OCI-LY3 (cell line): ENCODE measurements around the gene UBE2QL1.

Experiments used
- H2AFZ ChIP-seq: fragments of 200-600, 300-600 bp; shearing (Covaris generic); 2 replicates; pipeline ENCODE4 v1.6.0; 2014; ENCODE audit warnings: antibody characterized with exemption, low read depth, low read length
- H3K27ac ChIP-seq: fragments of 200-600, 300-600 bp; sonication (generic); 2 replicates; pipeline ENCODE4 v1.5.1; 2014; ENCODE audit warnings: mild to moderate bottlenecking, low read length, moderate library complexity, mixed read lengths
- H3K27me3 ChIP-seq: fragments of 200-600, 300-600 bp; sonication (generic); 2 replicates; pipeline ENCODE4 v1.6.1; 2014; ENCODE audit warnings: low read depth, low read length, mixed read lengths
- H3K36me3 ChIP-seq: fragments of 200-600, 300-600 bp; sonication (generic); replicated peaks from 2 replicates; pipeline ENCODE3; 2014; ENCODE audit warnings: low read depth, low read length, mixed read lengths
- H3K4me1 ChIP-seq: fragments of 300-600, 200-600 bp; sonication (generic); 2 replicates; pipeline ENCODE4 v1.6.1; 2014; ENCODE audit warnings: low read length, mixed read lengths
- H3K4me2 ChIP-seq: fragments of 200-600, 300-600 bp; sonication (generic); 2 replicates; pipeline ENCODE4 v1.6.1; 2014; ENCODE audit warnings: low read length, mixed read lengths
- H3K4me3 ChIP-seq: fragments of 300-600, 200-600 bp; sonication (generic); 2 replicates; pipeline ENCODE4 v1.5.1; 2014; ENCODE audit warnings: antibody characterized with exemption, mild to moderate bottlenecking, low read length, moderate library complexity
- H3K79me2 ChIP-seq: fragments of 300-600, 200-600 bp; shearing (Covaris generic); 2 replicates; pipeline ENCODE4 v1.6.1; 2014; ENCODE audit warnings: mild to moderate bottlenecking, low read length, mixed read lengths
- H3K9ac ChIP-seq: fragments of 300-600, 200-600 bp; shearing (Covaris generic); 2 replicates; pipeline ENCODE4 v1.6.0; 2014; ENCODE audit warnings: mild to moderate bottlenecking, low read length, moderate library complexity
- H3K9me3 ChIP-seq: fragments of 200-600, 300-600 bp; shearing (Covaris generic); 2 replicates; pipeline ENCODE4 v1.6.1; 2014; ENCODE audit warnings: low read length, mixed read lengths; ENCODE audit not compliant: insufficient read depth
- H4K20me1 ChIP-seq: fragments of 200-600, 300-600 bp; sonication (generic); 2 replicates; pipeline ENCODE4 v1.6.1; 2016; ENCODE audit warnings: low read length, mixed read lengths; ENCODE audit not compliant: insufficient read depth
- EZH2phosphoT487 ChIP-seq: fragments of 200-600 bp; shearing (Covaris generic); IDR thresholded peaks from 2 replicates; pipeline ENCODE4 v1.6.1; 2018; ENCODE audit warnings: antibody characterized with exemption, mixed run types, low read depth
- TF ChIP-seq, protein P1 (sequence below): fragments of 200-600, 300-600 bp; sonication (generic); IDR thresholded peaks from 2 replicates; pipeline ENCODE4 v1.5.1; 2014; ENCODE audit warnings: antibody characterized with exemption, low read length, low read depth

Gene UBE2QL1

GRCh38 chr5:6412811-6413210 is 35.8 kb upstream of the UBE2QL1 start:
- no peaks in the 10 kb centered on the region for H3K9me3 ChIP-seq
- no peak overlapping the region for H3K4me3 ChIP-seq
- no peaks in the 10 kb centered on the region for H3K79me2 ChIP-seq
- H3K4me2 ChIP-seq, result no peak overlapping the region
- H3K36me3 ChIP-seq, result no peaks in the 10 kb centered on the region
- H3K27ac ChIP-seq, result no peak overlapping the region
- TF ChIP-seq EZH2phosphoT487, result no peak
- TF ChIP-seq, protein P1, sequence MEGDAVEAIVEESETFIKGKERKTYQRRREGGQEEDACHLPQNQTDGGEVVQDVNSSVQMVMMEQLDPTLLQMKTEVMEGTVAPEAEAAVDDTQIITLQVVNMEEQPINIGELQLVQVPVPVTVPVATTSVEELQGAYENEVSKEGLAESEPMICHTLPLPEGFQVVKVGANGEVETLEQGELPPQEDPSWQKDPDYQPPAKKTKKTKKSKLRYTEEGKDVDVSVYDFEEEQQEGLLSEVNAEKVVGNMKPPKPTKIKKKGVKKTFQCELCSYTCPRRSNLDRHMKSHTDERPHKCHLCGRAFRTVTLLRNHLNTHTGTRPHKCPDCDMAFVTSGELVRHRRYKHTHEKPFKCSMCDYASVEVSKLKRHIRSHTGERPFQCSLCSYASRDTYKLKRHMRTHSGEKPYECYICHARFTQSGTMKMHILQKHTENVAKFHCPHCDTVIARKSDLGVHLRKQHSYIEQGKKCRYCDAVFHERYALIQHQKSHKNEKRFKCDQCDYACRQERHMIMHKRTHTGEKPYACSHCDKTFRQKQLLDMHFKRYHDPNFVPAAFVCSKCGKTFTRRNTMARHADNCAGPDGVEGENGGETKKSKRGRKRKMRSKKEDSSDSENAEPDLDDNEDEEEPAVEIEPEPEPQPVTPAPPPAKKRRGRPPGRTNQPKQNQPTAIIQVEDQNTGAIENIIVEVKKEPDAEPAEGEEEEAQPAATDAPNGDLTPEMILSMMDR, result no peak
- H3K9ac ChIP-seq, result no peak overlapping the region
- no peaks in the 10 kb centered on the region for H3K4me1 ChIP-seq
- peaks cover 10% of the 10 kb centered on the region for H3K27me3 ChIP-seq
- no peak overlapping the region for H2AFZ ChIP-seq
- no peaks in the 10 kb centered on the region for H4K20me1 ChIP-seq

DNA sequence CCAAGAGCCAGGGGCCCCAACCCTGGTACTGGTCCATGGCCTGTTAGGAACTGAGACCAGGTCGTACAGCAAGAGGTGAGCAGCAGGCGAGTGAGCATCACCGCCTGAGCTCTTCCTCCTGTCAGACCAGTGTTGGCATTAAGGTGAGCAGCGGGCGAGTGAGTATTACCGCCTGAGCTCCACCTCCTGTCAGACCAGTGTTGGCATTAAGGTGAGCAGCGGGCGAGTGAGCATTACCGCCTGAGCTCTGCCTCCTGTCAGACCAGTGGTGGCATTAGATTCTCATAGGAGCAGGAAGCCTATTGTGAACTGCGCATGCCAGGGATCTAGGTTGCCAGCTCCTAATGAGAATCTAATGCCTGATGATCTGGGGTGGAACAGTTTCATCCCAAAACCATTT is 31.0 kb upstream of the UBE2QL1 start:
- Histone ChIP-seq H3K4me3 (no peak overlapping the region), H3K4me2 (no peak overlapping the region), H3K4me1 (no peaks in the 10 kb centered on the region), H3K36me3 (no peaks in the 10 kb centered on the region), H3K27me3 (peaks cover 6% of the 10 kb centered on the region), H3K79me2 (no peaks in the 10 kb centered on the region), H3K27ac (no peak overlapping the region), H4K20me1 (no peaks in the 10 kb centered on the region), H3K9me3 (no peaks in the 10 kb centered on the region), H3K9ac (no peak overlapping the region), H2AFZ (no peak overlapping the region)
- no peak for TF ChIP-seq EZH2phosphoT487
- TF ChIP-seq, protein P1, result no peak

- H3K36me3 ChIP-seq, result no peaks in the 10 kb centered on the region
- no peak overlapping the region for H3K27ac ChIP-seq
- H4K20me1 ChIP-seq, result no peaks in the 10 kb centered on the region
- TF ChIP-seq, protein P1, result no peak
- TF ChIP-seq EZH2phosphoT487, result no peak
- H3K9ac ChIP-seq, result no peak overlapping the region
- no peaks in the 10 kb centered on the region for H3K9me3 ChIP-seq
- H3K27me3 ChIP-seq, result no peaks in the 10 kb centered on the region
- H3K79me2 ChIP-seq, result no peaks in the 10 kb centered on the region
- no peaks in the 10 kb centered on the region for H3K4me1 ChIP-seq
- no peak overlapping the region for H3K4me3 ChIP-seq
- H2AFZ ChIP-seq, result no peak overlapping the region
- no peak overlapping the region for H3K4me2 ChIP-seq
Observed at GRCh38 chr5:6418679-6419276, 29.9 kb upstream of the UBE2QL1 start.

DNA sequence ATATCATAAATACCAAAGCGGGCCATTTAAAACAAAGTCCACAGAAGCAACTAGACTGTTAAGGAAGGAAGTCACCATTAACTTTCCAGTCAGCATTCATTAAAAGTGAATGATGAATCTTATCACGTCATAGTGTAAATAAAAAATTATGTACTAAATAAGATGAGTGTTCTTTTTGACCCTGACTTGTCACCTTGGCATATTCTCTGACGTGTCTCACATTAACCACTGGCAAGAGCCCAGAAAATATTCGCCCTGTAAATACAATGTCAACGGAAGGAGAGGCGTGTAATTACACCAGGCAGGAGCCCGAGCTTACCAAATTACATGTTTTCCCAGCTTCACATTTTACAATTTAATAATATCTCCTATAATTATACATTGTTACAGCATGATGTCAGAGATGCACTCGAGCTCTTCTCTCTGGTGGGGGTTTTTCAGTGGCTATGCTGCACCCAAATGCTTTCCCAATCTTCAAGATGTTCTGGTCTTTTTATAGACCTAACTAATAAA is 29.3 kb upstream of the UBE2QL1 start:
- H3K9ac ChIP-seq, result no peak overlapping the region

More for the DNA sequence above, 29.3 kb upstream of the UBE2QL1 start:
- Histone ChIP-seq H3K79me2 (no peaks in the 10 kb centered on the region), H3K4me3 (no peak overlapping the region), H3K4me1 (no peaks in the 10 kb centered on the region), H4K20me1 (no peaks in the 10 kb centered on the region), H3K4me2 (no peak overlapping the region), H3K36me3 (no peaks in the 10 kb centered on the region), H3K9me3 (no peaks in the 10 kb centered on the region), H3K27ac (no peak overlapping the region), H2AFZ (no peak overlapping the region), H3K27me3 (no peaks in the 10 kb centered on the region)
- no peak for TF ChIP-seq EZH2phosphoT487
- TF ChIP-seq, protein P1, result no peak
